ENCODE measurements around the gene RAB27B.

The RAB27B gene

DNA sequence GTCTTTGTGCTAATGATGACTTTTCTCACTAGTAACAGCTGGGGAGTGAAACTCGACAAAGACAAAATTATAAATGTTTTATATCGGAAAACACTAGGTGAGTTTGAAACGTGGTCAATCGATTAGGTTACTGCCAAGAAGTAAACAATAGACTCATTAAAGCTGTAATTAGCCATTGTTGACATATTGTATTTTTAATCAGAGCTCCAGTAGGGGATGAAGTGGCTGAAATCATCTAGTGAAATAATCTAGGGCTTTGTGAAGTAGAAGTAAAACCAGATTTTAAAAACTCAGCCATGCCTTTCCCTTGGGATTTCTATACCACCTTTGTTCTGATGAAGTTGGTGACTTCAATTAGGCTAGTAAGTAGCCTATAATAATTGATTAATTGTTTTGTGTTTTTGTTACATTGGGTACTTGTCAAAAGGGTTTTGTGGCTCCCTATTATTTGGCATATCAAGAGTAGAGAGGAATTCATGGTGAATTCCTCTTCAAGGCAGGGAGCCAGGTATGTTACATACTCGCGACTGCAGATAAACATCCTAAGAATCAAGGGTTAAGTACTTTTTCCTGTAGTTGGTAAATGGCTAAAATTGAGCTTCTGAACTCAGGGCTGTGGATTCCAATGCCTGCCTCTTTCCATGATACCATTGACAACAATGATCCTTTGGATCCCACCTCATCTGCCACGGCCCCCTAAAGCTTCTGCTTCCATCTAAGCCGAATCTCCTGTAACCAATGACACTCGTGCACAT is 31.6 kb downstream of the RAB27B start:
- no peak for DNase-seq (ENCODE audit: low read depth in 2 of 2, low spot score in 1 of 2)

DNA sequence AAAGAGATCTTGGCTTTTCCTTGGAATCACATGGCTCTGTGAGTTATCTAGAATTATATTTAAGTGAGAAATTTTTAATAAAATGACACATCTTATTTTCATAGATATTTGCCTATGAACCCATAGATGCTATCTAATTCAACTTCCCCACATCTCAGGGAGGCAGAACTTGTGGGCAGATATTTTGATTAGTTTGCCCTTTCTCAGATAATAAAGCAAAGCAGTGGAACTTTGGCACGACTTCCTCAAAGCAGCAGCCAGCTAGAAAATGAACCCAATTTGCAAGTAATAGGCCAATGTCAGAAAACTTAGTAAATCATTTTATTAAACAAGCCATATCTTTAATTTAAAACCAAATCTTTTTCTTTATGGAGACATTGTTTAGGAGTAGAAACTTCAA is 32.7 kb downstream of the RAB27B start:
- DNase-seq (ENCODE audit: low read depth in 2 of 2, low spot score in 1 of 2) = no peak

DNA sequence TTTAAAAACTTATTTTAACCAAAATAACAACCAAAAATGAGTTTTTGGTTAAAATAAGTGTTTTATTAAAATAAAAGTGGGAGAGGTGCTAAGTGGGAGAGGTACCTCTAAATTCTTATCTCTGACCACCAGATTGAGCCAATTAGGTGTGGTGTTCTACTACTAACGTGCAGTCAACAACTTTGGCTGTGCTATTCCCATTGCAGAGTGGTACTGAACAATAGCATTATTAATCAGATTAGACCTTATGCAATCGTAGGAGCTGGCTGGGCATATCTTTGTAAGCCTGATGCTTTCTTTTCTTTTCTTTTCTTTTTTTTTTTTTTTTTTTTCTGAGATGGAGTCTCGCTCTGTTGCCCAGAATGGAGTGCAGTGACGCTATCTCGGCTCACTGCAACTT is 38.9 kb downstream of the RAB27B start:
- DNase-seq (ENCODE audit: low read depth in 2 of 2, low spot score in 1 of 2) = no peak

DNA sequence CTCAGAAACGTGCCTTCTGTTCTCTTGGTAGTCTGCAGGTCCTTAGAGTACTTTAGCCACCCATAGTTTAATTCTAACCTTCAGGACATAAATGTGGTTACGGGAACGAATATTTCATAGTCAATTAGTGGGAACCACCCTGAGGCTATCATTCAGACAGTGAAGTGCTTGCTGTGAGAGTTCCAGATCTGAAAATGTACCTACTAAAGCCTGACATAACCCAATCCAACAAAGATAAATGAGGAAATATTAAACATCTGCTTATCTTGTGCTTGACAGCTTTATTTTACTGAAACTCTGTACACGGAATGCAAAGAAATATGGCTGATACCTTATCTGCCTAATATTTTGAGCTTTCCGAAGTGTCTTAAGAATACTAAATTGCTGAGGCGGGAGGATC is 43.0 kb downstream of the RAB27B start:
- DNase-seq (ENCODE audit: low read depth in 2 of 2, low spot score in 1 of 2) = no peak

DNA sequence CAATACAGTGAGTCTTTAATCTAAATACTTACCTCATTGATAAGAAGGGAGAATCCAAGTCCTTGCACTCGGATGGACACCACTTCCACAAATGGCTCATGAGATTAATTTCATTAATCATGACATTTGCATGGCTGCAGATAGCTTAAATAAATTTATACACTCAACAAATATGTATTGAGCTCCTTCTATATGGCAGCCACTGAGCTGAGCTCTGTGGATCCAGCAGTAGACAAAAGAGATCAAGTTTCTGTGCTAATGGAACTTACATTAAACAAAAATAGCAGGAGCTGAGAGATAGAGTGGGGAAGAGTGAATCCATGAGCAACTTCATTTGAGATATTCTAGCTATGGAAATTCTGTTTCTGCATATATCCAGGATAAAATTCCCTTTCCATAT is 44.4 kb downstream of the RAB27B start:
- DNase-seq (ENCODE audit: low read depth in 2 of 2, low spot score in 1 of 2) = no peak

DNA sequence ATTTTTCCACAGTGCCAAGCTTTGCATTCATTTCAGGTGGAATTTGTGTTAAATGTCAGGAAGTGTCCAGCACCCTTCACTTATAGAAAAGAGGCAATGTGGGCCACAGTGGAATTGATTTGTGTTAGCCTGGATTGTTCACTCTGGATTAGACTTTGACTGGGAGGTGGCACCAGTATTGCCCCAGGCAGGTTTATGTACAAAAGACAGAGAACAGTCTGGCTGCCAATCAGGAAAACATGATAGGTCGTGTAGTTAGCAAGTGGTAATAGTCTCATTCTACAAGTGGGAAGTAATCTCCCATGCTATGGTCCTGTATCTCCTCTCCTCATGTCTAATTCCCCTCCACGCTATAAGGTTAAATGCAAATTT is 45.6 kb downstream of the RAB27B start:
- DNase-seq (ENCODE audit: low read depth in 2 of 2, low spot score in 1 of 2) = no peak

DNA sequence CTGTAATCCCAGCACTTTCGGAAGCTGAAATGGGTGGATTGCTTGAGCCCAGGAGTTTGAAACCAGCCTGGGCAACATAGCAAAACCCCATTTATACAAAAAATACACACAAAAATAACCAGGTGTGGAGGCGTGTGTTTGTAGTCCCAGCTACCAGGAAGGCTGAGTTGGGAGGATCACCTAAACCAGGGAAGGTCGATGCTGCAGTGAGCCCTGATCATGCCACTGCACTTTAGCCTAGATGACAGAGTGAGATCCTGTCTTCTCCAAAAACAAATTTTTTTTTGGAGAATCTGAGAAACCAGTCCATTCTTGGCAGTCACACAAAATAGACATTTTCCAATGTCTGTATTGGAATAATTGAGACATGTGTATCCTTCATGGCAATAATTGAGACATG is 46.8 kb downstream of the RAB27B start:
- no peak for DNase-seq (ENCODE audit: low read depth in 2 of 2, low spot score in 1 of 2)

DNA sequence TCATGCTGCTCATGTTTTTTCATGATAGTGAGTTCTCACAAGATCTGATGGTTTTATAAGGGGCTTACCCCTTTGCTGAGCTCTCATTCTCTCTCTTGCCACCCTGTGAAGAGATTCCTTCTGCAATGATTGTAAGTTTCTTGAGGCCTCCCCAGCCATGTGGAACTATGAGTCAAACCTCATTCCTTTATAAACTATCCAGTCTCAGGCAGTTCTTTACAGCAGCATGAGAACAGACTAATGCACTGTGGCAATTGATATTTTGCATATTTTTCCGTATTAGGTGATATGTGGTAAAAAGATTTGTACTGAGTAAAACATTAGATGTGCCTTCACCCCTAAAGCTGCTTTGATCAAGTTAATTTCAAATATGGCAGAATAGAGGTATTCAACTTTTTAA is 48.8 kb downstream of the RAB27B start:
- no peak for DNase-seq (ENCODE audit: low read depth in 2 of 2, low spot score in 1 of 2)

DNA sequence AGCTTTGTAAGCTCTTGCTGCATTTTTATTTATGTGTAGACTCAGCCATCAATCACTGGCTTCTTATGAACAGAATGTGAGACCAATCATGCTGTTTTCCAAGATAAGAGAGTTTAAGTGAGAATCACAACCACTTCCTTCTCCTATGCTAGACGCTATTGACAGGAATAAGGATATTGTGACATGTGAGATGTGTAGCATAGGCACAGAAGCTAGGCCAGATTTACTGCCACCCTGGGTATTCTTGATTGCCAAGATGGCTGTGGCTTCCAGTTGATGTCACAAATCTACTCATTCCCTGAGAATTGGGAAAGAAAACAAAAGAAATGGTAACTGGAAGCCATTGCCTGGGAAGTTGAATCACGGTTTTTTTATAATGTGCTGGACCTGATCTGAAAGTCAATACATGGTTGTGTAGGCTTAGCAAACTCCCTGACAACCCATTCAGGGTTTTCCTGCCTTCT is 49.9 kb downstream of the RAB27B start:
- no peak for DNase-seq (ENCODE audit: low read depth in 2 of 2, low spot score in 1 of 2)

DNA sequence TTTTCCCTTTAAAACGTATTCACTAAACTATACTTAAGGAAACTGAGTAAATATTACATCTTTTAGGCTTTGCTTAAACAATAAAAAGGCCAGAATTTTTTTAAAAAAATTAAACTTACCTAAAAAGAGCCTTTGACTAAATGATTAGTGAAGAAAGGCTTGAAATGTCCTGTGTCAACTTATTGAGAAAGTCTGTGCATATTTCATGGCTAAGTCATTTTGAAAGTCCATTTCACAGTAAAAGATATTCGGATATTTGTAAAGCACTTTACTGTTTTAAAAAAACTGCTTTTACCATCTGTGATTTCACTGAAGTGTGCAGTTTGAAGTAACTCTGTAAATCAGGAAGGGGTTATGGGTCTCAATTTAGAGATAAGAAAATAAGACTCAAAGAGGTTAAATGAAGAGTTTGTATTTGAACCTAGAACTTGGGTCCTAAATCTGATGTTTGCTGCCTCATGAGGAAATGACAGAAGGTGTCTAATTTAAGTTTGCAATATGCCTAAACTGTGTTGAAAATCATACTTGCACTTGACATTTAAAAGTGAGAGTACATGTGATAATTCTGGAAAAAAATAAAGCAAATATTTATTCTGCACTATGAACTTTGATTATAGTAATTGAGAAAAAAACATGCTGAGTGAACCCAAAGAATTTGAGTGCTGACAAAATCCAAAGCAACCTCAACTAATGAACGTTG is 50.5 kb downstream of the RAB27B start:
- DNase-seq (ENCODE audit: low read depth in 2 of 2, low spot score in 1 of 2) = no peak

DNA sequence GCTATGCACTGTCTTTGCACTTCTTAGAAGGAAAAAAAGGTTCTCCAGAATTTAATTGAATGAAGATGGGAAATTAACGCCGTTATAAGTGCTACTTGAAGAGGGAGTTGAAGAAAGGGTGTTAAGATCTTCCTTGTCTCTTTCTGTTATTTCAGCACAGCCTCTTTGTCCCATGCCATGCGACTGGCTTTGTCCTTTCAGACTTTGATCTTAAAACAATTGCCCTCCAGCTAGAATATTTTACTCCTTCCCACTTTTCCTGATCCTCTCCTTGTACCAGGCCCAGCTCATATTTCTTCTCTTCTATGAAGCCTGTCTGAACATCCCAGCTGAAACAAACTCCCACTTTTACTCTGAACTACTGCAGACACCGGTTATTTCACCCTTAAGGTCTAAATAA is 51.4 kb downstream of the RAB27B start:
- no peak for DNase-seq (ENCODE audit: low read depth in 2 of 2, low spot score in 1 of 2)

DNA sequence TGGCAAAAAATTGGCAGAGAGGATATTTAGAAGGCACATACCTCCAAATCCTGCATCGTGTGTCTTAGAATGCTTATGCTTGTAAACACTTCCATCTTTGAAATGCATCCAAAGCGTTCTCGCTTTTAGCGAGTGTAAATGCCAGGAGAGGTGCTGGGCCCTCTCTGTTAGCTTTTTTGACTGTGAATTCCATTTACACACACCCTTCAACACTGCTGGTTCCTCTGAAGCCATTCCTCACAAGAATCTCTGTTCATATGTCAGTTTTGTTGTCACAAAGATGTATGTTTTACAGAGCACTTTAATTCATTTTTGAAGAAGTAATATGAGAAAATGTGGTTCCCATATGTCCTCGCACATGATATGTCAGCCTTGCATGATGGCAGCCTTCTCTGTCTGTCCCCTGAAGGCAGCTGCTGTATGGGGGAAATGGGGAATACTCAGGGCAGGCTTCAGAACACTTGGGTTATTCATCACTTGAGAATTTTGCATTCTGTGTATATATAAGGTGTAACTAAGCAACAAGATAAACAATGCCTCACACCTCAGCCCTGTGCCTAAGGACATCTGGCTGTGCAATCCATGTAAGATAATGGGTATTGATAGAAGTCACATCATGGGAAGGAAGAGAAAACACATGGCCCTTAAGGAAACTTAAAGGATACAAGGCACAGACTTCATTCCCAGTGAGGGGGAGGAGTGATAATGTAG is 52.3 kb downstream of the RAB27B start:
- DNase-seq (ENCODE audit: low read depth in 2 of 2, low spot score in 1 of 2) = no peak

DNA sequence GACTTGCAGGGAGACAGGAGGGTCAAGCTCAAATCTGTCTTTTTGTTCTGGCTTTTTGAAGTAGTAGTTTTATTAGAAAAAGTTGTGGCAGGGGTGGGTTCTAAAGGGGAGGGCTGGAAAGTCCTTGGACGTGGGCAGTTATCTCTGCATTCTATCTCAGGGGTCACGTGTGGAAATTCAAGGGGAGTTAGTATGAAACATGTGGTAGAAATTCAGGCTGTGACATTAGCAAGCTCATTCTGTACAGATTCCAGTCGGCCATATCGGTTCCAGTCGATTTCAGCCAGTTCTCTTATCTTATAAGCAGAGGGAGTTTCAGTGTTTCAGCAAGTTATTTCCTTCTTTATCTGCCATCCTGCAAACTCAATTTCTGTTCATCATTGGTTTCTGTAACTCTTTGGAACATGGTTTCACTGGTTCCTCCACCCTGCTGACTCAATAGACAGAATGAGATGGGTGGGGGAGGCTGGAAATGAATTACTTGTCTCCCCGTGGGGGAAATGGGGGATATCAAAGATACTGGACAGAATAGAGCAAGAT is 53.0 kb downstream of the RAB27B start:
- no peak for DNase-seq (ENCODE audit: low read depth in 2 of 2, low spot score in 1 of 2)

DNA sequence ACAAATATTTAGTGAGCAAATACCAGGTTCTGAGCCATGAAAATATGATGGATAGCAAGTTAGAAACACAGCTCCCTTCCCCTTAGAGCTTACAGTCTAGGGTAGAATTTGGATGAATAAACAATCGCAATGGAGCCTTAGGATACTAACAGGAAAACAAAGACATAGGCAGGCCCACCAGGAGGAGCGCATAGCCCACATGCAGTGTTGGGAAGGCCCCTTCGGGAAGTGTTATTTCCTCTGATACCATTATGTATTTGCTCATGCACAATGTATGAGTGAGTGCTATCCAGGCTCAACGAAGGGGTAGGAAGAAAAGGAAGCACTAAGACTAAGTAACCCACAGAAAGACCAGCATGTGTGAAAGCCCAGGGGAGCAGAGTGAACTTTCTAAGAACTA is 54.0 kb downstream of the RAB27B start:
- no peak for DNase-seq (ENCODE audit: low read depth in 2 of 2, low spot score in 1 of 2)

DNA sequence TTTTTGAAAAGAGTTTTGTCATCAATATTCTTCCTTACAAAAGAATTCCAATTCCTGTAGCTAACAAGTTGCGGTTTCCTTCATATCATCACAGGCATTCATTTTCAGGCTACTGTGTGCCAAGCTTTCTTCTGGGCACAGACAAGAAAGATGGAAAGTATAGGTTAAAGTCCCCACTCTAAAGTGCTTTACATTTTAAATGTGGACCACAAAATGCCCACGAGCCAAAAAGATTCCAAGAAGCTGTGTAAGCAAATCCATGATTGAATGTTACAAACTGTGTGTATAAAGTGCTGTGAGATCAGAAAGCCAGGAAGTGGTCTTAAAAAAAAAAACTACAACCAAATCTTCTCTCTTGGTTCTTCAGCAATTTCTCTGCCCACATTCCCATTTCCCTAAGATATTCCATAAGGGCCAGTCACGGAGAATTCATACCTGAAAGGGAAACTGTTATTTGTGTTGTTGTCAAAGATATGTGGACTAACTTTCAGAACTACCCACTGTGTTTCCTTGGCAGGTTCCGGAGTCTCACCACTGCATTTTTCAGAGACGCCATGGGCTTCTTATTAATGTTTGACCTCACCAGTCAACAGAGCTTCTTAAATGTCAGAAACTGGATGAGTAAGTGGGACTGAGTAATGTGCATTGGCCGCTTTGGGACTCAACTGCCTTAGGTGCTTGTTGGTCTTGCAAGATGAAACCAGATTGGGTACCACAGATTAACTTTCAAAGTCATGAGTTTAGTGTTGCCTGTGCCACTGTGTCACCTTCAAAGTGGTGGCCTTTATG is 55.7 kb downstream of the RAB27B start:
- no peak for DNase-seq (ENCODE audit: low read depth in 2 of 2, low spot score in 1 of 2)

DNA sequence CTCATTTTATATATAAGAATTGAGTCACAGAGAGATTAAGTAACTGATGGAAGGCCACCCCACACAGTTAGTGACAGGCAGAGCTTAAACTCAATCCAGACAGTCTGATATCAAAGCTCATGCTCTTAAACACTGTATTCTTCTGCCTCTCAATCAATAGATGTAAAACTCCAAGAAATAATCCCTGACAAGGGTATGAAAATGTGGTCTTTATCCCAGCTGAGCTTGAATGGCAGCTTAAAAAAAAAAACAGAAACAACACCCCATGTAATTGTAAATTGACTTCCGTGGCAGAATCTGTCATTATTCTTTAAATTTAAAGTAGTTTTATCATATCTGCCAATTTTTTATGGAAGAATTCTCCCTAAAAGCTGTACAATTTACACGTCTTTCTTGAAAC is 60.1 kb downstream of the RAB27B start:
- DNase-seq (ENCODE audit: low read depth in 2 of 2, low spot score in 1 of 2) = no peak

DNA sequence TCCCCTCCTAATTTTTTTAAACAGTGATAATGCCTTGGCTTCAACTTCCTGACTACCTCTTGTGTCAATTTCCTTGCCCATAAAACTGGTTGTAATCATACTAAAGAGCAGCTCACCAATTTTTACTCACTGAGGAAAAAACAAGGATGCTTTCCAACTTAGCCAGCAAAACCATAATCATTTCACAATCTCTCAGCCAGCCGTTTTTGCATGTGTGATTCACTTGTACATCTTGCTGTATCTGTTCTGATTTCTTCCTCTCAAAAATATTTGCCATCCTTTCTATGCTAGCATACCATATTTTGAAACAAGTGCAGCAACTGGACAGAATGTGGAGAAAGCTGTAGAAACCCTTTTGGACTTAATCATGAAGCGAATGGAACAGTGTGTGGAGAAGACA is 60.7 kb downstream of the RAB27B start:
- DNase-seq (ENCODE audit: low read depth in 2 of 2, low spot score in 1 of 2) = no peak

DNA sequence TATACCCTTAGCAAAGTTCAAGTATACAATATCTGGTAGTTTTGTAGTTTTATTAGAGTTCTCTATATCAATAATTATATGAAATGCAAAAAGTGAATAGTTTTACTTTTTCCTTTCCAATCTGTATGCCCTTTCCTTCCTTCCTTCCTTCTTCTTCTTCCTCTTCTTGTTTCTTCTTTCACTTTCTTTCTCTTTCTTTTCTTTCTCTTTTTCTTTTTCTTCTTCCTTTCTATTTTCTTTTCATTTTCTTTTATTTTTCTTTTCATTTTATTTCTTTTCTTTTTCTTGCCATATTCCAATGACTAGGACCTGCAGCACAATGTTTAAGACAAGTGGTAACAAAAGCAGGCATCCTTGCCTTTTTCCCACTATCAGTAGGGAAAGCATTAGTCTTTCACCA is 71.2 kb downstream of the RAB27B start:
- no peak for DNase-seq (ENCODE audit: low read depth in 2 of 2, low spot score in 1 of 2)

DNA sequence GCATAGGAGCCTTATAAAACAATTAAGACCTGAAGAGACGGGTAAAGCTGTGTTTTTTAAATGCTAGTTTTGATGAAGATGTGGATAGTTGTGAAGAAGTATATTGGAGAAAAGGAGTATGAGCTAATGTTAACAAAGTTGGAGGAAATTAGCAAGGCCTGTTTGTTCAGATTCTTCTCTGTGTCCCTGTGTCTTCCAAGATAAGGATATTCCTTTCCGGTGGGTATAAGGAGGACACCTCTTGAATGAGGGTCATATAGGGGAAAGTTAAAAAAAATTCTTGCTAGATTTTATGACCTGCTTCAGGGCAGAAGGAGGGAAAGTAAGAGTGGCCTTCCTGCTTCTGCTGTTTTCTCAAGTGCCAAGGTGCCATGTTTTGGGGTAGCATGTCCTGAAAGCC is 72.0 kb downstream of the RAB27B start:
- no peak for DNase-seq (ENCODE audit: low read depth in 2 of 2, low spot score in 1 of 2)

DNA sequence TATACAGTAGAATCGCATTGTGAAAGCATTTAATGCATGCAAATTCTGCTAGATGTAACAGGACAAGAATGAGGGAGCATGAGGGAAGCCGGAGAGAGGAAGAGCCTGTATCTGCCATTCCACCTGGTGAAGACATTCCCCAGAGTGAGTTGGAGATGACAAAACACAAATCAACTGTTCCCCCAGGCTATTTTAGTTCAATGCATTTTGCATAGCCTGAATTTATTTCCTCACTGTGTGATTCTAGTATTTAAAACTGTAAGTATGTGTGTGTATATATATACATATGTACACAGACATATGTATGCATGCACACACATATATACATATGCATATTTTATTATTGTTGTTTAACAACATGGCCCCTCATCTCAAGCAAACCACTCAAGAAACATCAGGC is 76.3 kb downstream of the RAB27B start:
- DNase-seq (ENCODE audit: low read depth in 2 of 2, low spot score in 1 of 2) = no peak

DNA sequence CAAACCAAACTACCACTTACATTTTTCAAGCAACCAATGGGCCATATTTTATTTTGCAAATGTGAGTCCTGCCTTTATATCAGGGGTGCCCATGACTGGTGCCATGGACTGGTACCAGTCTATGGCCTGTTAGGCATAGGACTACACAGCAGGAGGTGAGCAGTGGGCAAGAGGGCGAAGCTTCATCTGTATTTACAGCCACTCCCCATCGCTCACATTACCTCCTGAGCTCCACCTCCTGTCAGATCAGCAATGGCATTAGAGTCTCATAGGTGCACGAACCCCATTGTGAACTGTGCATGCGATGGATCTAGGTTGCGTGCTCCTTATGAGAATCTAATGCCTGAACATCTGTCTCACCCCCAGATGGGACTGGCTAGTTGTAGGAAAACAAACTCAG is 77.4 kb downstream of the RAB27B start:
- DNase-seq (ENCODE audit: low read depth in 2 of 2, low spot score in 1 of 2) = no peak

All from stimulated activated CD8-positive, alpha-beta memory T cell treated with anti-CD3 and anti-CD28 coated beads, Interleukin-4, amount 100 ng/mL, for 1 hour (primary cell).